Activated CD8-positive, alpha-beta T cell treated with anti-CD3 and anti-CD28 coated beads, Interleukin-2, amount 10 ng/mL, durations not matched to agents 7 days and 5 days (primary cell): ENCODE results near the gene NOXO1. TPM values are rescaled to one million over a fixed set of nuclear protein-coding genes. Genes with fewer than 3 reads are reported as not detected.

Experiments used
- ATAC-seq: fragments of 150-1000 bp; cut with Tn5 transposase; one replicate; pipeline ENCODE4 v1.10.0; 2021; ENCODE audit warnings: moderate library complexity
- CTCF ChIA-PET: fragments of 350-600 bp; sonication (Branson Sonifier 250); formaldehyde crosslinking; loops from one replicate; lab custom pipeline; 2021; ENCODE audit warnings: antibody characterized with exemption; lab: Charles Lee
- POLR2A ChIA-PET: fragments of 350-600 bp; sonication (Branson Sonifier 250); formaldehyde crosslinking; loops from one replicate; lab custom pipeline; 2021; ENCODE audit warnings: antibody characterized with exemption; lab: Charles Lee
- DNase-seq: peaks from one replicate; pipeline ENCODE4 v3.0.0-alpha.2; 2020
- H3K27ac Mint-ChIP-seq: one replicate; pipeline ENCODE4 v1.8.0; 2021; ENCODE audit warnings: mild to moderate bottlenecking, mixed read lengths
- H3K27me3 Mint-ChIP-seq: one replicate; pipeline ENCODE4 v1.8.0; 2021; ENCODE audit warnings: low read depth, mixed read lengths
- H3K36me3 Mint-ChIP-seq: one replicate; pipeline ENCODE4 v1.8.0; 2021; ENCODE audit warnings: low read depth, mixed read lengths
- H3K4me1 Mint-ChIP-seq: one replicate; pipeline ENCODE4 v1.8.0; 2021; ENCODE audit warnings: low read depth, mixed read lengths
- H3K4me3 Mint-ChIP-seq: one replicate; pipeline ENCODE4 v1.8.0; 2021; ENCODE audit warnings: mild to moderate bottlenecking, mixed read lengths
- H3K9me3 Mint-ChIP-seq: one replicate; pipeline ENCODE4 v1.8.0; 2022; ENCODE audit warnings: mixed read lengths; ENCODE audit not compliant: insufficient read depth
- total RNA-seq, 2 experiments: library from RNA; stranded (reverse); gene quantifications; one replicate each; pipeline ENCODE4 v1.2.3, GENCODE V29; 2021

NOXO1 gene
- total RNA-seq, 2 experiments from 2014 or later: not detected

DNA sequence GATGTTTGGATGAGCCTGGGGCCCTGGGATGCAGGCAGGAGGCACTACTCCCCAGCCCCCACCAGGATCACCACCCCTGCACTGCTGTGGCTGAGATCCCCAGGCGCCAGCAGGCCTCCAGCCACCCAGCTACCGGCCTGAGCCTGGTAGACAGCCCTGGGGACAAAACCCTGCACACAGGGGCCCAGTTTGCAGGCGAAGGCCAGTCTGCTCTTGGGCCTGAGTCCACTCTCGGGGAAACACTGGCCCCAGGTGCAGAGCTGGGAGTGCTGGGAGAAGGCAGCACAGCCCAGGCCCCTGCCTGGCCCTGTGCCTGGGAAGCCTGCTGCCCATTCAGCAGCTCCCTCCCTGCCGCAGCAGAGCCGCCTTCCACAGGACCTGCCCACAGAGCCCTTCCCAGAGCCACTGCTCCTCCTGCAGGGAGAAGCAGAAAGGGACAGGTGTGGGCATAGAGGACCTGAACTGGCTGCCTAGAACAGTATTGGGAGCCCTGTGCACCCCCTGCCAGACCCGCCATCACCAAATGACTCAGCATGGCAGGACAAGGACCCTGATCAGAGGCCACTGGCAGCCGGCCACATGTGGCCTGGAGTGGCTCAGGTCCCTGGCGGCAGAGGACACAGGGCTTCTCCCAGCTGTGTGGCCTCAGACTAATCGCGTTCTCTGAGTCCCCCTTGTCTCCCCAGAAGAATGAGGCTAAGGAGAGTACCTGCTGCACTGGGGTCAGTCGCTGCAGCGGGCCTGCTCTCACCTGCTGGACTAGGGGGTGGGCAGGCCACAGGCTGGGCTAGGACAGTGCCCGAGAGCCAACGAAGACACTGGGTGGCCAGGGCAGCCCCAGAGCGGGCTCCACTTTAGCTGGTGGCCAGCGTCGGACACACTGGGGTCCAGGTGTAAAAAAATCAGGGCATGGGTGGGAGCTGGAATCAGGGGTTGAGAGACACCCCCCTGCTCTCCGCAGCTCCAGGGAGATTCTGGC is 48.9 kb downstream of the NOXO1 start:
- Mint-ChIP-seq H3K36me3 (no peaks in the 10 kb centered on the region), H3K4me1 (peaks cover 2% of the 10 kb centered on the region), H3K27ac (no peak overlapping the region), H3K4me3 (no peak overlapping the region), H3K9me3 (no peaks in the 10 kb centered on the region), H3K27me3 (no peaks in the 10 kb centered on the region)
- POLR2A ChIA-PET: no interaction called here
- DNase-seq (no peak), ATAC-seq (no peak)
- CTCF ChIA-PET: no interaction called here

DNA sequence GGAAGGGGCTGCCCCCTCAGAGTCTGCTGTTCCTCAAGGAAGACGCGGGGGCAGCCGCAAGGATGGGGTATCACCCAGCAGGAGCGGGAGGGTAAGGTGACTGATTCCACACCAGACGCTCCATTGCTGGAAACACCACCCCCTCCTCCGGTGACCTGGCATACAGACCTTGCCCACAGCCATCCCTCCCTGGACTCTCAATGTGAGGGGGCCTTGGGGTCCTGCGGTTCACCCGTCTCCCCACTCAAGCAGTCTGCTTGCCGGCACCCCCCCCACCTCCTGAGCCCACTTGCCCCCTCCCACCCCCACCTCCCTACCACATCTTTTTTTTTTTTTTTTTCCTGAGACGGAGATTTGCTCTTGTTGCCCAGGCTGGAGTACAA is 50.9 kb downstream of the NOXO1 start:
- ATAC-seq: no peak
- CTCF ChIA-PET: interaction anchor here (0.7 to 2.8 kb wide), 4 partner anchors 55 to 471 kb away, joined by 3 to 14 read pairs (median 6); partner anchors contain the start of genes NUBP2 and SPSB3
- H3K9me3 Mint-ChIP-seq: no peaks in the 10 kb centered on the region

DNA sequence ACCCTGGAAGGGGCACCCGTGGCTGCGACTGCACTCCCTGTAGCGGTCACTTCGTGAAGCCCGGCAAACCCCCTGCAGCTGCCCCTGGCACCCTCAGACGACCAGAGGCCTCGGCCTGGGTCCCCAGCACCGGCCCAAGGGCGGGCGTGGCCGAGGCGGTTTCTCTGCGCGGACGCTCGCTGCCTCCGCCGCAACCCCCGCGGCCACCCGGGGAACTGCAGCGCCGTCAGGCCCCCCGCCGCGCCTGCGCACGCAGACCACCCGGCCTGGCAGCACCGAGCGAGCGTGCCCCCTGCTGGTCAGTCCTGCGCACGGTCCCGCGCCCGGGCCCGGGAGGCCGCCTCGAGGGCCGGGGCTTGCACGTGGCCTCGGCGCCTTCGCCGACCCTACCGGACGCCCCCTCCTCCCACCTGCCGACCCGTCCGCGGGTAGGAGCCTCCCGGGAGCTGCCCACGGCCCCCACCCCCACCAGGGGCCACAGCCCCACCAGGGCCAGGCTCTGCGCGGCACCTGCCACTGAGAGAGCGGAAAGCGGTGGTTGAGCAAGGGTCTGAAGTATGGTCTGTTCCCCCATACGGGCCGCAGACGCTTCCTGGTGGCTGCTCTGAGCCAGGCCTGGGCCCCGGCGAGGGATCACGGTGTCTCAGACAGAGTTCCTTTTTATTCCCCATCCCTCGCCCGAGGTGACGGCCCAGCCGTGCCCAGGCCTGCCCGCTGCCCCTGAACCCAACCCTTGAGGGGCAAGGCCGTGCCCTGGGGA is 51.5 kb downstream of the NOXO1 start:
- Mint-ChIP-seq H3K36me3 (no peaks in the 10 kb centered on the region), H3K4me3 (peak overlapping the region; percentile 63), H3K9me3 (no peaks in the 10 kb centered on the region), H3K27me3 (peaks cover 4% of the 10 kb centered on the region), H3K27ac (peak overlapping the region; percentile 55), H3K4me1 (peaks cover 2% of the 10 kb centered on the region)
- DNase-seq (peak; percentile 92), ATAC-seq (peak; percentile 96)
- CTCF ChIA-PET: interaction anchor here (0.7 to 2.8 kb wide), 14 partner anchors 9 to 470 kb away, joined by 3 to 14 read pairs (median 3); partner anchors contain the start of genes MEIOB, NUBP2 and SPSB3
- POLR2A ChIA-PET: interaction anchor here (1.1 kb wide), 1 partner anchor 35 kb away, joined by 4 read pairs; the partner anchor contains the start of gene RPS2

More for the DNA sequence above, 50.9 kb downstream of the NOXO1 start:
- H3K27me3 Mint-ChIP-seq: no peaks in the 10 kb centered on the region
- H3K36me3 Mint-ChIP-seq: no peaks in the 10 kb centered on the region
- H3K4me3 Mint-ChIP-seq: no peak overlapping the region
- POLR2A ChIA-PET: no interaction called here
- peaks cover 2% of the 10 kb centered on the region for H3K4me1 Mint-ChIP-seq
- no peak for DNase-seq
- no peak overlapping the region for H3K27ac Mint-ChIP-seq

DNA sequence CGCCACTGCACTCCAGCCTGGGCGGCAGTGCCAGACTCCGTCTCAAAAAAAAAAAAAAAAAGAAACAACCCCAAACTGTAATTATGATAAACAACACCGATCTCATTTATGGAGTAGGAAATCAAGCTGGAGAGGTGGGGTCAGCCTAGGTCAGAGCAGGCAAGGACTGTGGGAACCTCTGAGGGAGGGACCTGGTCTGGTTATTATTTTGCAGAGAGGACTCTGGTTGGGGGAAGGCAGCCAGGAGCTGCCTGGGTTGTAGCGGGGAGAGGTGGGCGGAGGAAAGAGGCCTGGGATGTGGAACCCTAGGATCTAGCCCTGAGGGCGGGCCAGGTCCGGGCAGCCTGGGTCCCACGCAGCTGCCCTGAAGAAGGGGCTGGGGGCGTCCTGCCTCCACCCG is 52.2 kb downstream of the NOXO1 start:
- H3K4me3 Mint-ChIP-seq: peak overlapping the region; percentile 56
- POLR2A ChIA-PET: interaction anchor here (1.1 kb wide), 1 partner anchor 36 kb away, joined by 4 read pairs; the partner anchor contains the start of gene RPS2
- ATAC-seq (peak; percentile 31), DNase-seq (no peak)
- no peaks in the 10 kb centered on the region for H3K9me3 Mint-ChIP-seq
- H3K4me1 Mint-ChIP-seq: peaks cover 2% of the 10 kb centered on the region
- CTCF ChIA-PET: interaction anchor here (0.7 to 2.8 kb wide), 12 partner anchors 9 to 303 kb away, joined by 3 to 14 read pairs (median 4); partner anchors contain the start of genes MEIOB, NUBP2 and SPSB3
- H3K36me3 Mint-ChIP-seq: no peaks in the 10 kb centered on the region
- no peak overlapping the region for H3K27ac Mint-ChIP-seq
- peaks cover 10% of the 10 kb centered on the region for H3K27me3 Mint-ChIP-seq

Other genes with a start within 250 kb of the NOXO1 start
- gene NME3, start 209.9 kb downstream of the NOXO1 start, total RNA-seq: 10 to 100 TPM; 41.3 to 41.4 TPM
- gene EME2, start 208.7 kb downstream of the NOXO1 start, total RNA-seq: 10 to 100 TPM; 31.8 to 32.0 TPM
- gene MRPS34, start 208.3 kb downstream of the NOXO1 start, total RNA-seq: 100 to 1,000 TPM; 126 to 135 TPM
- gene SPSB3, start 198.9 kb downstream of the NOXO1 start, total RNA-seq: 10 to 100 TPM; 31.1 to 33.0 TPM
- 10 to 100 TPM; 58.5 to 61.8 TPM for gene NUBP2, start 198.5 kb downstream of the NOXO1 start, total RNA-seq
- under 1 TPM in 1 of 2 experiments, not detected in 1; 0.13 TPM for gene IGFALS, start 187.8 kb downstream of the NOXO1 start, total RNA-seq
- gene HAGH, start 154.6 kb downstream of the NOXO1 start, total RNA-seq: 10 to 100 TPM; 48.0 to 50.4 TPM
- gene FAHD1, start 154.3 kb downstream of the NOXO1 start, total RNA-seq: 10 to 100 TPM; 14.5 to 14.6 TPM
- not detected for gene MEIOB, start 109.3 kb downstream of the NOXO1 start, total RNA-seq
- gene HS3ST6, start 63.1 kb downstream of the NOXO1 start, total RNA-seq: not detected
- gene MSRB1, start 38.3 kb downstream of the NOXO1 start, total RNA-seq: 10 to 100 TPM; 13.2 to 13.9 TPM
- under 1 TPM in 1 of 2 experiments, not detected in 1; 0.53 TPM for gene RPL3L, start 26.8 kb downstream of the NOXO1 start, total RNA-seq
- gene NDUFB10, start 21.9 kb downstream of the NOXO1 start, total RNA-seq: 100 to 1,000 TPM; 141 to 147 TPM
- gene RPS2, start 16.6 kb downstream of the NOXO1 start, total RNA-seq: 1,000 to 10,000 TPM; 2,821 to 2,910 TPM
- not detected for gene RNF151, start 14.6 kb downstream of the NOXO1 start, total RNA-seq
- 10 to 100 TPM; 37.6 to 37.9 TPM for gene TBL3, start 9.4 kb downstream of the NOXO1 start, total RNA-seq
- gene GFER, start 2.7 kb upstream of the NOXO1 start, total RNA-seq: 10 to 100 TPM; 27.2 to 30.5 TPM
- 1 to 10 TPM; 2.6 to 3.4 TPM for gene SYNGR3, start 8.5 kb upstream of the NOXO1 start, total RNA-seq
- 10 to 100 TPM; 75.1 to 75.9 TPM for gene ZNF598, start 28.4 kb upstream of the NOXO1 start, total RNA-seq
- gene NPW, start 38.3 kb upstream of the NOXO1 start, total RNA-seq: under 1 TPM in 1 of 2 experiments, not detected in 1; 0.73 TPM
- gene NHERF2, start 45.4 kb upstream of the NOXO1 start, total RNA-seq: 1 to 10 TPM; 1.4 to 2.8 TPM
- gene NTHL1, start 66.4 kb upstream of the NOXO1 start, total RNA-seq: 10 to 100 TPM; 29.9 to 35.3 TPM
- gene TSC2, start 66.5 kb upstream of the NOXO1 start, total RNA-seq: 10 to 100 TPM; 87.9 to 97.4 TPM
- gene PKD1, start 154.4 kb upstream of the NOXO1 start, total RNA-seq: 10 to 100 TPM; 66.0 to 76.6 TPM
- under 1 TPM; 0.26 to 0.31 TPM for gene RAB26, start 167.2 kb upstream of the NOXO1 start, total RNA-seq
- gene TRAF7, start 174.3 kb upstream of the NOXO1 start, total RNA-seq: 10 to 100 TPM; 56.8 to 59.5 TPM
- gene CASKIN1, start 215.1 kb upstream of the NOXO1 start, total RNA-seq: under 1 TPM; 0.05 to 0.63 TPM
- 10 to 100 TPM; 34.5 to 37.8 TPM for gene MLST8, start 224.0 kb upstream of the NOXO1 start, total RNA-seq
- gene BRICD5, start 229.4 kb upstream of the NOXO1 start, total RNA-seq: 10 to 100 TPM; 14.8 to 15.0 TPM
- gene PGP, start 233.4 kb upstream of the NOXO1 start, total RNA-seq: 10 to 100 TPM; 28.5 to 29.0 TPM
- gene E4F1, start 242.1 kb upstream of the NOXO1 start, total RNA-seq: 10 to 100 TPM; 33.8 to 34.3 TPM